ENCODE measurements around the gene PTDSS2.
"Not testable (repeated sequence)": the region's sequence is repeated elsewhere in the genome, so short reads cannot be mapped to it uniquely, and the experiment has no call there.

The PTDSS2 gene

GRCh38 chr11:408154-409007 lies 41.7 kb upstream of the PTDSS2 start:
- peaks cover 11% of the 10 kb centered on the region for H3K4me1 ChIP-seq (ENCODE audit: insufficient read depth, low read length, severe bottlenecking)
- TF ChIP-seq EZH2 (IDR thresholded peaks at IDR 0.05; ENCODE audit: borderline replicate concordance, low read length) (no peak), CTCF (IDR thresholded peaks at IDR 0.05; ENCODE audit: low read length) (no peak)
- H3F3A ChIP-seq (ENCODE audit: insufficient read depth, low read length): no peaks in the 10 kb centered on the region
- no peak overlapping the region for H3K27ac ChIP-seq (ENCODE audit: low read depth, low read length, poor library complexity, severe bottlenecking)
- H3K4me2 ChIP-seq (ENCODE audit: low read length): no peak overlapping the region
- H3K36me3 ChIP-seq (ENCODE audit: insufficient read depth, low read length): no peaks in the 10 kb centered on the region
- no peak overlapping the region for H3K9ac ChIP-seq (ENCODE audit: low read length)
- no peaks in the 10 kb centered on the region for H3K79me2 ChIP-seq (ENCODE audit: insufficient read depth, low read length)
- H2AFZ ChIP-seq (ENCODE audit: low read length): no peak overlapping the region
- H3K9me3 ChIP-seq (ENCODE audit: low read length): no peaks in the 10 kb centered on the region
- no peaks in the 10 kb centered on the region for H4K20me1 ChIP-seq (ENCODE audit: insufficient read depth, low read length)
- no peaks in the 10 kb centered on the region; the same call in 1 of the 2 replicates for H3K27me3 ChIP-seq (ENCODE audit: insufficient read depth, low read length)
- no peak overlapping the region for H3K4me3 ChIP-seq (ENCODE audit: low read depth, low read length, poor library complexity, severe bottlenecking)
- H3K9me2 ChIP-seq (ENCODE audit: low read depth, low read length): no peaks in the 10 kb centered on the region

GRCh38 chr11:409008-409599 lies 41.0 kb upstream of the PTDSS2 start:
- Histone ChIP-seq H3K9ac (ENCODE audit: low read length) (no peak overlapping the region), H3K27me3 (ENCODE audit: insufficient read depth, low read length) (no peaks in the 10 kb centered on the region; the same call in 1 of the 2 replicates), H3K79me2 (ENCODE audit: insufficient read depth, low read length) (no peaks in the 10 kb centered on the region), H3K4me3 (ENCODE audit: low read depth, low read length, poor library complexity, severe bottlenecking) (no peak overlapping the region), H2AFZ (ENCODE audit: low read length) (no peak overlapping the region), H3K9me3 (ENCODE audit: low read length) (no peaks in the 10 kb centered on the region), H3K27ac (ENCODE audit: low read depth, low read length, poor library complexity, severe bottlenecking) (no peak overlapping the region), H3K36me3 (ENCODE audit: insufficient read depth, low read length) (no peaks in the 10 kb centered on the region), H3K4me1 (ENCODE audit: insufficient read depth, low read length, severe bottlenecking) (peaks cover 11% of the 10 kb centered on the region), H4K20me1 (ENCODE audit: insufficient read depth, low read length) (no peaks in the 10 kb centered on the region), H3F3A (ENCODE audit: insufficient read depth, low read length) (no peaks in the 10 kb centered on the region), H3K4me2 (ENCODE audit: low read length) (no peak overlapping the region), H3K9me2 (ENCODE audit: low read depth, low read length) (no peaks in the 10 kb centered on the region)
- TF ChIP-seq CTCF (IDR thresholded peaks at IDR 0.05; ENCODE audit: low read length) (no peak), EZH2 (IDR thresholded peaks at IDR 0.05; ENCODE audit: borderline replicate concordance, low read length) (no peak)

DNA sequence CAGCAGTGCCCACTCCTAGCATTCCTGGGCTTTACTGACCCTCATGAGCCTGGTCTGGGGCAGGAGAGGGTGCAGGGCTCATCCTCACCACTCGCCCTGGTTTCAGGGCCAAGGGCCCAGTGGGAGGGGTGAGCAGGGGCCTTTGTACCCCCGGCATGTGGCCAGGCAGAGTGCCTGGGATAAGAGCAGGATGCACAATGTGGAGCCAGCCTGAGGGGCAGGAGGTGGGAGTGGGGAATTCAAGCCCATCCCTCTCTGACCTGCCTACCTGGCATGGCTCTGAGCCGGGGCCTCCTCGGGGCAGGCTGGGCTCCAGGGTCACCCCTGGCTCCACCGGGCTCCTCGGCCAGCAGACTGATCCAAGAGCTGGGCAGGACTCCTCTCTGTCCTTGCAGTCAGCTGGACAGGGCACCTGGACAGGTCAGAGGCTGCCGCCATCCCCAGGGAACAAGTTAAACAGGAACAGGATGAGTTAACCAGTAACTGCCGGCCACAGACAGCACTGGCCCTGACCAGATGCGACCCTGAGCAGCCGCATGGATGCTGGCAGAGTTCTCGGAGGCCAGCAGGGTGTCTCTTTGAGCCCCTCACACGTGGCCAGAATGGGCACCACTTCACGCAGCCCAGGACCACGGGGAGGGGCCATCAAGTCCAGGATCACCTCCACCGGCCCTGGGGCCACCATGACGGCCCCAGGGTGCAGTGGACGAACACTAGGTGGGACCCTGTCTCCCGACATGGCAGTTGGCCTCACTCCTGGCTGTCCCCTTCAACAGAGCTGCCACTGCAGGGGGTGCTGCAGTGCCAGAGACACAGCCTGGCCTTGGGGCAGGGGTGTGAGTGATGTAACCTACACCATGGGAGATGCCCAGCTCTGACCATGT lies 40.2 kb upstream of the PTDSS2 start:
- H3K9me2 ChIP-seq (ENCODE audit: low read depth, low read length): no peaks in the 10 kb centered on the region
- TF ChIP-seq CTCF (IDR thresholded peaks at IDR 0.05; ENCODE audit: low read length) (no peak), EZH2 (IDR thresholded peaks at IDR 0.05; ENCODE audit: borderline replicate concordance, low read length) (no peak)
- no peaks in the 10 kb centered on the region for H3K9me3 ChIP-seq (ENCODE audit: low read length)
- no peak overlapping the region for H3K4me3 ChIP-seq (ENCODE audit: low read depth, low read length, poor library complexity, severe bottlenecking)
- H3K27ac ChIP-seq (ENCODE audit: low read depth, low read length, poor library complexity, severe bottlenecking): no peak overlapping the region
- peaks cover 11% of the 10 kb centered on the region for H3K4me1 ChIP-seq (ENCODE audit: insufficient read depth, low read length, severe bottlenecking)
- H3K9ac ChIP-seq (ENCODE audit: low read length): no peak overlapping the region
- no peaks in the 10 kb centered on the region for H3F3A ChIP-seq (ENCODE audit: insufficient read depth, low read length)
- no peaks in the 10 kb centered on the region for H4K20me1 ChIP-seq (ENCODE audit: insufficient read depth, low read length)
- no peak overlapping the region for H2AFZ ChIP-seq (ENCODE audit: low read length)
- H3K79me2 ChIP-seq (ENCODE audit: insufficient read depth, low read length): no peaks in the 10 kb centered on the region
- H3K27me3 ChIP-seq (ENCODE audit: insufficient read depth, low read length): no peaks in the 10 kb centered on the region; the same call in 1 of the 2 replicates
- H3K36me3 ChIP-seq (ENCODE audit: insufficient read depth, low read length): no peaks in the 10 kb centered on the region
- no peak overlapping the region for H3K4me2 ChIP-seq (ENCODE audit: low read length)

GRCh38 chr11:410711-411110 lies 39.4 kb upstream of the PTDSS2 start:
- H3K4me3 ChIP-seq (ENCODE audit: low read depth, low read length, poor library complexity, severe bottlenecking); H3K36me3 ChIP-seq (ENCODE audit: insufficient read depth, low read length); H4K20me1 ChIP-seq (ENCODE audit: insufficient read depth, low read length); H3K9me3 ChIP-seq (ENCODE audit: low read length); H3K27me3 ChIP-seq (ENCODE audit: insufficient read depth, low read length); H3K79me2 ChIP-seq (ENCODE audit: insufficient read depth, low read length); H2AFZ ChIP-seq (ENCODE audit: low read length); H3K27ac ChIP-seq (ENCODE audit: low read depth, low read length, poor library complexity, severe bottlenecking); H3F3A ChIP-seq (ENCODE audit: insufficient read depth, low read length); H3K9me2 ChIP-seq (ENCODE audit: low read depth, low read length); H3K9ac ChIP-seq (ENCODE audit: low read length); H3K4me2 ChIP-seq (ENCODE audit: low read length): not testable (repeated sequence)
- H3K4me1 ChIP-seq (ENCODE audit: insufficient read depth, low read length, severe bottlenecking): peaks cover 11% of the 10 kb centered on the region

DNA sequence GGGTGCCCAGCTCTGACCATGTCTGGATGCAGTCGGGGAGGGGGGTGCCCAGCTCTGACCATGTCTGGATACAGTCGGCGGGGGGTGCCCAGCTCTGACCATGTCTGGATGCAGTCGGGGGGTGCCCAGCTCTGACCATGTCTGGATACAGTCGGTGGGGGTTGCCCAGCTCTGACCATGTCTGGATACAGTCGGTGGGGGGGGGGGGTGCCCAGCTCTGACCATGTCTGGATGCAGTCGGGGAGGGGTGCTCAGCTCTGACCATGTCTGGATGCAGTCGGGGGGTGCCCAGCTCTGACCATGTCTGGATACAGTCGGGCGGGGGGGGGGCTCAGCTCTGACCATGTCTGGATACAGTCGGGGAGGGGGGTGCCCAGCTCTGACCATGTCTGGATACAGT lies 38.6 kb upstream of the PTDSS2 start:
- not testable (repeated sequence) for H4K20me1 ChIP-seq (ENCODE audit: insufficient read depth, low read length); H3K27ac ChIP-seq (ENCODE audit: low read depth, low read length, poor library complexity, severe bottlenecking); H3K27me3 ChIP-seq (ENCODE audit: insufficient read depth, low read length); H3K79me2 ChIP-seq (ENCODE audit: insufficient read depth, low read length); H3K4me3 ChIP-seq (ENCODE audit: low read depth, low read length, poor library complexity, severe bottlenecking); H3K9me2 ChIP-seq (ENCODE audit: low read depth, low read length); H3F3A ChIP-seq (ENCODE audit: insufficient read depth, low read length); H3K4me1 ChIP-seq (ENCODE audit: insufficient read depth, low read length, severe bottlenecking); H2AFZ ChIP-seq (ENCODE audit: low read length); H3K9ac ChIP-seq (ENCODE audit: low read length); H3K4me2 ChIP-seq (ENCODE audit: low read length); H3K36me3 ChIP-seq (ENCODE audit: insufficient read depth, low read length); H3K9me3 ChIP-seq (ENCODE audit: low read length)
